Cardiac muscle cell (in vitro differentiated cells and primary cell): ENCODE data around the gene ALDH3A1. TPM values are rescaled to one million over a fixed set of nuclear protein-coding genes. Genes with fewer than 3 reads are reported as not detected.
A peak's percentile ranks its signal among the peaks of the same experiment; 100 is the strongest.

Source experiments
- DNase-seq, 2 donors: peaks; one replicate each; pipeline versions ENCODE4 v3.0.0 to v3.0.0-alpha.2; 2010 to 2017; ENCODE audit warnings: low read depth in 1 of 2, low spot score in 1 of 2
- H3K27ac ChIP-seq: fragments of 200-600 bp; sonication (generic); 2 replicates; pipeline ENCODE4 v1.5.1; 2016
- H3K27me3 ChIP-seq: fragments of 200-600 bp; sonication (generic); 2 replicates; pipeline ENCODE4 v1.6.0; 2016; ENCODE audit warnings: control low read depth
- H3K36me3 ChIP-seq: fragments of 200-600 bp; sonication (generic); 2 replicates; pipeline ENCODE4 v1.5.1; 2016; ENCODE audit warnings: control low read depth
- H3K4me1 ChIP-seq: fragments of 200-600 bp; sonication (generic); 2 replicates; pipeline ENCODE4 v1.8.1; 2017; ENCODE audit warnings: low read depth, mild to moderate bottlenecking, mixed run types
- H3K4me3 ChIP-seq: fragments of 200-600 bp; sonication (generic); 2 replicates; pipeline ENCODE4 v1.5.1; 2016; ENCODE audit warnings: mild to moderate bottlenecking
- H3K9me3 ChIP-seq: fragments of 200-600 bp; sonication (generic); 2 replicates; pipeline ENCODE4 v1.5.1; 2017; ENCODE audit warnings: low read depth, mild to moderate bottlenecking, control low read depth
- CTCF ChIP-seq: IDR thresholded peaks from 2 replicates; pipeline ENCODE4 v1.5.1; 2012; ENCODE audit warnings: low read depth, mild to moderate bottlenecking, low read length
- polyA plus RNA-seq: library from polyadenylated mRNA; unstranded; fragments of >200 nt; fragmentation: Nextera tagmentation; extraction: Ambion mirVana; gene quantifications from 2 replicates; pipeline ENCODE4 v1.2.1, GENCODE V29; 2016
- total RNA-seq: library from RNA; depleted of rRNA; stranded (reverse); fragments of >200 nt; gene quantifications from 2 replicates; pipeline ENCODE4 v1.2.3, GENCODE V29; 2016

The ALDH3A1 gene
- total and polyA plus RNA-seq, 2 experiments from 2014 or later, result not detected

GRCh38 chr17:19708431-19709175 is 39.5 kb downstream of the ALDH3A1 start:
- H3K4me1 ChIP-seq, result peaks cover 38% of the 10 kb centered on the region
- DNase-seq, result no peak

GRCh38 chr17:19707728-19708221 is 40.3 kb downstream of the ALDH3A1 start:
- no peaks in the 10 kb centered on the region for H3K36me3 ChIP-seq
- peak overlapping the region; percentile 96 for H3K27ac ChIP-seq
- no peak overlapping the region for H3K4me3 ChIP-seq
- no peaks in the 10 kb centered on the region for H3K9me3 ChIP-seq
- peaks cover 46% of the 10 kb centered on the region for H3K4me1 ChIP-seq
- no peak for DNase-seq
- no peak for TF ChIP-seq CTCF
- no peaks in the 10 kb centered on the region for H3K27me3 ChIP-seq

More at GRCh38 chr17:19708431-19709175, 39.5 kb downstream of the ALDH3A1 start:
- Histone ChIP-seq H3K27me3 (no peaks in the 10 kb centered on the region), H3K36me3 (no peaks in the 10 kb centered on the region), H3K4me3 (no peak overlapping the region), H3K9me3 (no peaks in the 10 kb centered on the region), H3K27ac (no peak overlapping the region)
- TF ChIP-seq CTCF, result no peak

GRCh38 chr17:19706791-19707727 is 41.0 kb downstream of the ALDH3A1 start:
- peak in 1 of 2 donors; percentile 45 for DNase-seq
- H3K27ac ChIP-seq, result peak overlapping the region; percentile 96

GRCh38 chr17:19705771-19706770 is 42.0 kb downstream of the ALDH3A1 start:
- Histone ChIP-seq H3K9me3 (no peaks in the 10 kb centered on the region), H3K4me3 (no peak overlapping the region), H3K27me3 (no peaks in the 10 kb centered on the region), H3K27ac (peak overlapping the region; percentile 96), H3K36me3 (no peaks in the 10 kb centered on the region), H3K4me1 (peaks cover 51% of the 10 kb centered on the region)
- DNase-seq, result no peak
- no peak for TF ChIP-seq CTCF

More at GRCh38 chr17:19706791-19707727, 41.0 kb downstream of the ALDH3A1 start:
- no peaks in the 10 kb centered on the region for H3K27me3 ChIP-seq
- TF ChIP-seq CTCF, result no peak
- H3K4me3 ChIP-seq, result no peak overlapping the region
- H3K36me3 ChIP-seq, result no peaks in the 10 kb centered on the region
- H3K4me1 ChIP-seq, result peaks cover 51% of the 10 kb centered on the region
- H3K9me3 ChIP-seq, result no peaks in the 10 kb centered on the region

- Histone ChIP-seq H3K9me3 (no peaks in the 10 kb centered on the region), H3K27me3 (no peaks in the 10 kb centered on the region), H3K4me1 (peaks cover 51% of the 10 kb centered on the region), H3K4me3 (no peak overlapping the region), H3K36me3 (no peaks in the 10 kb centered on the region), H3K27ac (peak overlapping the region; percentile 96)
- TF ChIP-seq CTCF, result no peak
- DNase-seq, result no peak
Observed at GRCh38 chr17:19705201-19705600, 42.9 kb downstream of the ALDH3A1 start.
